Measurements from ENCODE around the gene NDUFB6. TPM values are rescaled to one million over a fixed set of nuclear protein-coding genes. Genes with fewer than 3 reads are reported as not detected.
"Not testable (repeated sequence)": the region's sequence is repeated elsewhere in the genome, so short reads cannot be mapped to it uniquely, and the experiment has no call there.

The NDUFB6 gene
- total RNA-seq, result 43.9 and 47.4 TPM in 2 replicates

DNA sequence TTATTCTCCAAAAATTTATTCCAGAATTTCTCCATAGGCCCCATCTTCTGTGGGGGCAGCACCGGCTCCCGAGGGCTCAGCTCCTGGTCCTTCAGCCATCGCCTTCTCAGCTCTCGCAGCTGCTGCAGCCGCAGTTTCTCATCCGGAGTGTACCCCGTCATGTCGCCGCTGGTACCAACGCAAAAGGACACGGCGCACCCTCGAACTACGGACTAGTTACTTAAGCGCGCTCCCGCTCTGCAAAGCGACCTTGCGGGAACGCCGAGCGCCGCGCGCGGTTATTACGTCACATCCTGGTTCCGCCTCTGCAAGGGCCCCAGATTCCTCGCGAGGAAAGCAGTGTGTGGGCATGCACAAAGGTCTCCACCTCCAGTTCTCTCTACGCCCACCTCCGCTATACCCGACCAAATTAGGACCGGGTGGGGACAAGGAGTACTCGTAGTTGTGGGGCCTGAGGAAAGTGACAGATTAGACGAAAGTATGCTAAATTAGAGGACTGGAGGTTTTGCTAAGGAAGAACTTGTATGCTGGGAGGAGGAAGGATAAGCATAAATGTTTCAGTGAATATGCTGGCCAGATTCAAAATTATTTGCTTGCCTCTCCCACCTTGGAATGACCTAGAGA is at the start of gene NDUFB6:
TSS of gene NDUFB6 (minus strand) at position 260 of the 624 bp plus-strand sequence. CDS start at position 161, 99 bp downstream.
- H3K4me3 Mint-ChIP-seq (ENCODE audit: low read depth), result peak within 1 kb of the TSS; percentile 97
- H3K9me3 Mint-ChIP-seq, result no peaks in the 10 kb centered on the region
- peak within 1 kb of the TSS; percentile 97 for H3K27ac Mint-ChIP-seq
- peak; percentile 92 for DNase-seq (ENCODE audit: low spot score)
- peaks cover 10% of the 10 kb centered on the region for H3K36me3 Mint-ChIP-seq (ENCODE audit: low read depth)
- intact Hi-C loops (cut with micrococcal nuclease), result loop anchor here (1.0 kb wide), 5 partner anchors 17 to 194 kb away; partner anchors contain the start of genes ACO1 and RIGI
- peaks cover 8% of the 10 kb centered on the region for H3K27me3 Mint-ChIP-seq (ENCODE audit: low read depth)
- peaks cover 23% of the 10 kb centered on the region for H3K4me1 Mint-ChIP-seq (ENCODE audit: low read depth)

DNA sequence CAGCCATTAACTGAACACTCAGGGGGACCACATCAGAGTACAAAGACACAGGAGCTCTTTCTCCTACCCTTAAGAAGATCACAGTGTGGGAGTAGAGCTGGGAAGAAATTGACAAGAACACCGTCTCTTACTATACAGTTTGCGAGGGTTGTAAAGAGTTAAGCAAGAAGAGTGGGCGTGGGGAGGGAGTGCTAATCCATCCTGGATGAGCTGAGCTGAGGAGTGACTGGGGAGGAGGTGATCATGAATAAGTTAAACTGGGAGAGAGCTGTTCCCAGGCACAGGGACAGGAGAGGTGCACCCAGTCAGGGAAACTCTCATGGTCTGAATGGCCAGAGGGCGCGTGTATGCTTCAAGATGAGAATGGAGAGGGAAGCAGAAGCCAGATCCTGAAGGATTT is 45.3 kb upstream of the NDUFB6 start:
- H3K27me3 Mint-ChIP-seq (ENCODE audit: low read depth), result peaks cover 7% of the 10 kb centered on the region
- intact Hi-C loops (cut with micrococcal nuclease), result no loop called here

DNA sequence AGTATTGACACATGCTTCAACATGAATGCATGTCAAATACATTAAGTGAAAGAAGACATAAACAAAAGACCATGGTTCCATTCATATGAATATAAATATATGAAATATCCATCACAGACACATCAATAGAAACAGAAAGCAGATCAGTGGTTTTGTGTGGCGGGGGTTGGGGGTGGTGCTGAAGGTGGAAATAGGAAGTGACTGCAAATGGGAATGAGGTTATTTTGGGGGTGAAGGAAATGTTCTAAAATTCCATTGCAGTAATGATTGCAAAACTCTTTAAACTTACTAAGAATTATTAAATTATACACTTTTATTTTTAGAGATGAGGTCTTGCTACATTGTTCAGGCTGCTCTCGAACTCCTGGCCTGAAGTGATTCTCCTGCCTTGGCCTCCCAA is 33.9 kb upstream of the NDUFB6 start:
- no peak for DNase-seq (ENCODE audit: low spot score)
- Mint-ChIP-seq H3K9me3 (no peaks in the 10 kb centered on the region), H3K36me3 (ENCODE audit: low read depth) (no peaks in the 10 kb centered on the region), H3K4me1 (ENCODE audit: low read depth) (peaks cover 3% of the 10 kb centered on the region), H3K27me3 (ENCODE audit: low read depth) (peaks cover 3% of the 10 kb centered on the region), H3K27ac (no peak overlapping the region), H3K4me3 (ENCODE audit: low read depth) (no peak overlapping the region)
- intact Hi-C loops (cut with micrococcal nuclease), result no loop called here

More for the DNA sequence above, 45.3 kb upstream of the NDUFB6 start:
- H3K36me3 Mint-ChIP-seq (ENCODE audit: low read depth), result no peaks in the 10 kb centered on the region
- no peaks in the 10 kb centered on the region for H3K4me1 Mint-ChIP-seq (ENCODE audit: low read depth)
- no peaks in the 10 kb centered on the region for H3K9me3 Mint-ChIP-seq
- H3K4me3 Mint-ChIP-seq (ENCODE audit: low read depth), result no peak overlapping the region
- no peak overlapping the region for H3K27ac Mint-ChIP-seq
- DNase-seq (ENCODE audit: low spot score), result no peak

DNA sequence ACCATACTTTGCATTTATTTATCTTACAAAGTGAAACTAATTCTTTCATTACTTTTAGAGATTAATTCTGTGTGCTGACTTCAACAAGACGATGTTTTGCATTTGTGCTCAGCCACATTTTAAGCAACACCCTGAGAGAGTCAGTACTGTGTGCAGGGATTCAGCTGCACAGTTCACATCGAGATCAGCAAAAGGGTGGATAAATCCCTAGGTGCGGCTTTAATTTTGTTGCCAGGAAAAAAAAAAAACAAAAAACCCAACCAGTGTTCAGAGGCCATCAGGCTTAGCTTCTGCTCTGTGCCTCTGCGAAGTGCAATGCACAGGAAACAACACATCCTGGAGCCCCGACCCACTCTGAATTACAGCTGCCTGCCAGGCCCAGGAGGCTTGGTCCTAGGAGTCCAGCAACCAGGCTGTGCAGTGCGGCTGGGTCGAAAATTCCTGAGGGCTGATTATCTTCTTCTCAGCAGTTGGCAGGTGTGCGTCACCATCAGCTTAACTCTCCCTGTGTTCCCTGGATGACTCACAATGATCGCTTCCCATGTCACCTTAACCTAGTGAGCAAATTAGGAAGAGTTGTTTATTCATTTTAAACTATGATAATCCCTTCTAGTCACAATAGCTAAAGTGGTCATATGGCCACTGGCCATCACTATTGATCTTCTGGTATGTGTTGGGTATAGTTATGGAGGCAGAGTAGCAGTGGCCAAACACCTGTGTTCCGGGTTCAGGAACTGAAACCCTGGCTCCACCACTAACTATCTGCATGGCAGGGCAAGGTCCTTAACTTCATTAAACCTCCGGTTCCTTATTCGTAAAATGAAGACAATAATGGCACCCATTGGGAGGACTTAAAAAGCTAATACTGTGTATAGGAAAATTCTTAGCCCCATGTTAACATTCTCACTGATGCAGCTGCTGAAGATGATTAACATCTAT is 31.2 kb upstream of the NDUFB6 start:
- Mint-ChIP-seq H3K4me3 (ENCODE audit: low read depth) (no peak overlapping the region), H3K36me3 (ENCODE audit: low read depth) (no peaks in the 10 kb centered on the region), H3K9me3 (no peaks in the 10 kb centered on the region), H3K27me3 (ENCODE audit: low read depth) (peaks cover 12% of the 10 kb centered on the region), H3K27ac (no peak overlapping the region), H3K4me1 (ENCODE audit: low read depth) (peaks cover 3% of the 10 kb centered on the region)
- no peak for DNase-seq (ENCODE audit: low spot score)
- intact Hi-C loops (cut with micrococcal nuclease), result no loop called here

DNA sequence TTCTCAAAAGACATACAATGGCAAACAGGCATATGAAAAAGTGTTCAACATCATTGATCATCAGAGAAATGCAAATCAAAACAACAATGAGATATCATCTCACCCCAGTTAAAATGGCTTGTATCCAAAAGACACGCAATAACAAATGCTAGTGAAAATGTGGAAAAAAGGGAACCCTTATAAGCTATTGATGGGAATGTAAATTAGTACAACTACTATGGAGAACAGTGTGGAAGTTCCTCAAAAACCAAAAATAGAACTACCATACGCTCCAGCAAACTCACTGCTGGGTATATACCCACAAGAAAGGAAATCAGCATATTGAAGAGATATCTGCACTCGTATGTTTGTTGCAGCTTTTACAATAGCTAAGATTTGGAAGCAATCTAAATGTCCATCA is 26.1 kb upstream of the NDUFB6 start:
- H3K4me3 Mint-ChIP-seq (ENCODE audit: low read depth); H3K4me1 Mint-ChIP-seq (ENCODE audit: low read depth); DNase-seq (ENCODE audit: low spot score); H3K36me3 Mint-ChIP-seq (ENCODE audit: low read depth); H3K9me3 Mint-ChIP-seq; H3K27ac Mint-ChIP-seq; intact Hi-C loops (cut with micrococcal nuclease): not testable (repeated sequence)
- peaks cover 17% of the 10 kb centered on the region for H3K27me3 Mint-ChIP-seq (ENCODE audit: low read depth)

DNA sequence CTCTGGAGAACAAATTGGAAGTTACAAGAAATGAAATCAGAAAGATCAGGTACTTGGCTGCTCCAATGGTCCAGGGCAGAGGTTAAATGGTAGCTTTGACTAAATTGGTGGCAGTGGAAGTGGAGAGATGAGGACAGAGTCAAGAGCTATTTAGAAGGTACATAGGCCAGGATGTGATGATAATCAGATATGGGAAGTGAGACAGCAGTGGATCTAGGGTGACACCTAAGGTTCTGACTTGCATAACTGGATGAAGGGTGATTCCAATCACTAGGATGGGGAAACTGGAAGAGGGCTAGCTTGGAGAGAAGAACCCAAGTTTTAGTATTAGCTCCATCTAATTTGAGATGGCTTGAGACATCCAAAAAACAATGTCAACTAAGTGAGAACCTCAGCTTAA is 24.0 kb upstream of the NDUFB6 start:
- H3K36me3 Mint-ChIP-seq (ENCODE audit: low read depth), result no peaks in the 10 kb centered on the region
- intact Hi-C loops (cut with micrococcal nuclease), result no loop called here
- no peak for DNase-seq (ENCODE audit: low spot score)
- no peaks in the 10 kb centered on the region for H3K9me3 Mint-ChIP-seq
- peaks cover 6% of the 10 kb centered on the region for H3K4me1 Mint-ChIP-seq (ENCODE audit: low read depth)
- H3K4me3 Mint-ChIP-seq (ENCODE audit: low read depth), result no peak overlapping the region
- peaks cover 19% of the 10 kb centered on the region for H3K27me3 Mint-ChIP-seq (ENCODE audit: low read depth)
- no peak overlapping the region for H3K27ac Mint-ChIP-seq

DNA sequence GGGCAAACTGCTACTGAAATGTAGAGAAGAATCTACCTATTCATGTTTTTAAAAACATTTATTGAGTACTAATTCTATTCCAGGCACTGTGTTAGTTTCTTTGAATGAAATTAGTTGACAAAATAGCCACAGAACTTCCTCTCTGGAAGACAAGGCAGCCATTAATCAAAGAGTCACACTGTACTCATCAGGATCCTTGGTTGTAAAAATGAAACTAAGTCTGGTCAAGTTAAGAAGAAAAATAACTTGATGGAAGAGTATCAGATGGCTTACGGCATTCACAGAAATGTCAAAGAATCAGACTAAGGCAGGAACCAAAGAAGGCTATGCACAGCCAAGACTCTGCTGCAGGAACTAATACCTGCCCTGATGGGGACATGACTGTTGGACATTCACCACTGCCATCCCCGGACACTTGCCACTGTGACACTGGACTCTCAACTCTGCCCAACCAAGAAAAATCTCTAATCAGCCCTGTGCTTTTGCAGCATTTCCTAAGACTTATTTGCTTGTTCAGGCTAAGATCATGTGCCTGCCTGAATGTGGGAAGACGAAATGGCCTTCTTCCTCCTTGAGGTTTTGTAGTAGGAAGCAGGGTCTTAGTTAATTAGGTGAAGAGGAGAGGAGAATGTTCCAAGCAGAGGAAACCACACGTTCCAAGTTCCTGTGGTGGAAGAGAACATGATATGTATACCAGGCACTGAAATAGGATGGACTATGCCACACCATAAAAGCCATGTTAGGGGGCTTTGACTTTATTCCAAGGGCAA is 23.3 kb upstream of the NDUFB6 start:
- Mint-ChIP-seq H3K36me3 (ENCODE audit: low read depth) (no peaks in the 10 kb centered on the region), H3K4me3 (ENCODE audit: low read depth) (no peak overlapping the region), H3K27me3 (ENCODE audit: low read depth) (peaks cover 17% of the 10 kb centered on the region), H3K9me3 (no peaks in the 10 kb centered on the region), H3K27ac (no peak overlapping the region), H3K4me1 (ENCODE audit: low read depth) (peaks cover 6% of the 10 kb centered on the region)
- intact Hi-C loops (cut with micrococcal nuclease), result no loop called here
- DNase-seq (ENCODE audit: low spot score), result no peak

DNA sequence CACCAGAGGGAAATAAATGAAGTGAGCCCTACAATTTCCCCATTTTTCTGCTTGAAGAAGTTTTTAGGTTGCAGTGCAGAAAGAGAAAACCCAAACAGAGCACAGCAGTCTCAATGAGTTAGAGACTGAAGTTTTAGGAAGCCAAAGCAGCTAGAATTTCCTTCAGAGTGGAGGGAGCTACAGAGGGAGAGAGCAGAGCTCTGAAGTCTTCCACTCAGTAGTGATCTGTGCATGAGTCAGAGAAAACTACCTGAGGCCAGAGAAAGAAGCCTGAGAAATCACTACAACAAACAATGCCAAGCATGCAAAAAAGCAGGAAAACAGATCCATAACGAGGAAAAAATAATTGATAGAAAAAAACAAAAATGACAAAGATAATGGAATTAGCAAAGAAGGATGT is 17.9 kb upstream of the NDUFB6 start:
- Mint-ChIP-seq H3K36me3 (ENCODE audit: low read depth) (no peaks in the 10 kb centered on the region), H3K9me3 (no peaks in the 10 kb centered on the region)
- no peak for DNase-seq (ENCODE audit: low spot score)

DNA sequence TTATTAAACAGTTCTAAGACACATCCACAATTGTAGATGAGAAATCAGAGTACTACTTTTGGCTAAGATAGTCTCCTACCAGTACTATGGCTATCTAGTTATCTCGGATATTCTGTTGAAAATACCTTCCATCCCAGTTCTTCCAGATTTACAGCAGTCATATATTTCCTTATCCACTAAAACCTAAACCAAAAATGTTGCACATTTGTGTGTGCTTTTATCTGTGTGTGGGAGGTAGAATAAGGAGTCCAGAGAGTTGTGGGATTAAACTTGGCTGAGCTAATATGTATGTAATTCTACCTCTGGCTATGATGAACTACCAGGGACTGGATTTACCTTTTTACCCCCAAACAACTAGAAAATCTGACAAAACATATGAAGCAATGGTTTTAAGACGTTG is 17.5 kb upstream of the NDUFB6 start:
- no peak overlapping the region for H3K27ac Mint-ChIP-seq
- intact Hi-C loops (cut with micrococcal nuclease), result no loop called here

More for the DNA sequence above, 17.9 kb upstream of the NDUFB6 start:
- intact Hi-C loops (cut with micrococcal nuclease), result no loop called here
- Mint-ChIP-seq H3K4me1 (ENCODE audit: low read depth) (peaks cover 4% of the 10 kb centered on the region), H3K27ac (no peak overlapping the region), H3K27me3 (ENCODE audit: low read depth) (peaks cover 9% of the 10 kb centered on the region), H3K4me3 (ENCODE audit: low read depth) (no peak overlapping the region)

DNA sequence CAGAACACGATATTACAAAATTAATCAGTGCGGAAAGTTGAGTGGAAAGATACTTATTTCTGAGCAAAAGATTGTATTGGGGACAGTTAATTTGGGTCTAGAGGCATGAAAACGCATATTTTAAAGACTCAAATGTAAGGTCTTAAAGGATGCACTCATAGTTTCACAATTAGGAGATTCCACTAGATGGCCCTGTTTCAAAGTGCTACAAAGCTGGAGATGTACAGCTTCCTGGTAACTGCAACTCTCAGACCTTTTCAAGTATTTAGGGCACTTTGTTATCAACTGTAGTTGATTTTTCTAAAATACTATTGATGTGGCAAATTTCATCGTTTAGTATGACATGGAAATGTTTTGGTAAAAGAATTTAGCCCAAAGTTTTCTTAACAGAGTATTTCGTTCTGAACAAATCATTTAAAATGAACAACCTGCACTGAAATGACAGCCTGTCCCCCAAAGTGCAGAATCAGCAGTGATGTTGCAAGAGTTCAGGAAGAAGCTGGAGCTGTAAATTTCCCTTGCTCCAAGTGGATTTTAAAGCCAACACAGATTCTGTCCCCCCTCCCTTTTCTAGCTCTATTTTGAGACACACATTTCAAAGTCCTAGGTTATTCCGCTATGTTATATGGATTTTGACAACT is 16.2 kb upstream of the NDUFB6 start:
- Mint-ChIP-seq H3K4me1 (ENCODE audit: low read depth) (peaks cover 2% of the 10 kb centered on the region), H3K36me3 (ENCODE audit: low read depth) (no peaks in the 10 kb centered on the region), H3K9me3 (no peaks in the 10 kb centered on the region), H3K4me3 (ENCODE audit: low read depth) (no peak overlapping the region), H3K27ac (no peak overlapping the region), H3K27me3 (ENCODE audit: low read depth) (peaks cover 17% of the 10 kb centered on the region)
- intact Hi-C loops (cut with micrococcal nuclease), result loop anchor here (2.0 kb wide), 1 partner anchor 380 kb away; no protein-coding TSS in a partner anchor
- DNase-seq (ENCODE audit: low spot score), result no peak

More for the DNA sequence above, 17.5 kb upstream of the NDUFB6 start:
- peaks cover 12% of the 10 kb centered on the region for H3K27me3 Mint-ChIP-seq (ENCODE audit: low read depth)
- no peak overlapping the region for H3K4me3 Mint-ChIP-seq (ENCODE audit: low read depth)
- no peaks in the 10 kb centered on the region for H3K36me3 Mint-ChIP-seq (ENCODE audit: low read depth)
- H3K9me3 Mint-ChIP-seq, result no peaks in the 10 kb centered on the region
- H3K4me1 Mint-ChIP-seq (ENCODE audit: low read depth), result peaks cover 2% of the 10 kb centered on the region
- no peak for DNase-seq (ENCODE audit: low spot score)

DNA sequence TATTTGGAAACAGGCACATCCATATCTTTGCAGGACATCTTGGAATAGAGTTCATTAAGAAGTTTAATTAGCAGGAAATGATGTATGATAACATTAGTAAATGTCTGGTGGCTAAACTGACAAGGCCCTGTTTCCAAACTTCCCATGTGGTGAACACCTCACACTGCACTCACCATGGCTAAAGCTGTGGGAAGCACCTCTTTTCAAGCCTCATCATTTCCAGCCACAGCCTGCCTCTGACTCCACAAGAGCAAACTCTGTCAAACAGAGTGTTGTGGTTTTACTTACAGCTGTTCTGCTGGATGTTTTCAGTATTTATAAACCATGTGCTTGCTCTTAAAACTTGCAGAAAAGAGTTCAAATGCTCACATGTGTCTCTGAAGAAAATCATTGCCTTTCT is 14.9 kb upstream of the NDUFB6 start:
- intact Hi-C loops (cut with micrococcal nuclease), result loop anchor here (2.0 kb wide), 1 partner anchor 381 kb away; no protein-coding TSS in a partner anchor
- Mint-ChIP-seq H3K4me1 (ENCODE audit: low read depth) (peaks cover 2% of the 10 kb centered on the region), H3K4me3 (ENCODE audit: low read depth) (no peak overlapping the region), H3K27me3 (ENCODE audit: low read depth) (peaks cover 17% of the 10 kb centered on the region), H3K36me3 (ENCODE audit: low read depth) (no peaks in the 10 kb centered on the region), H3K9me3 (no peaks in the 10 kb centered on the region), H3K27ac (no peak overlapping the region)
- no peak for DNase-seq (ENCODE audit: low spot score)

DNA sequence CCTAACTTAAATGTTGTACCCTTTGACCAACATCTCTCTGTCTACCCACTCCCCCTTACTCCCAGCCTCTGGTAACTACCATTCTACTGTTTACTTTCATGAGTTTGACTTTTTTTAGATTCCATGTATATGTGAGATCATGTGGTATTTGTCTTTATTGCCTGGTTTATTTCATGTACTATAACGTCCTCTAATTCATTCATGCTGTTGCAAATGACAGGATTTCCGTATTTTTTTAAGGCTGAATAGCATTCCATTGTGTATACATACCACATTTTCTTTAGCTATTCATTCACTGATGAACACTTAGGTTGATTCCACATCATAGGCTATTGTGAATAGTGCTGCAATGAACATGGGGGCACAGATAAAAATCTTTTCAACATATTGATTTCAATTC is 11.8 kb upstream of the NDUFB6 start:
- intact Hi-C loops (cut with micrococcal nuclease), result loop anchor here (5.0 kb wide), 1 partner anchor 42 kb away; no protein-coding TSS in a partner anchor
- Mint-ChIP-seq H3K36me3 (ENCODE audit: low read depth) (no peaks in the 10 kb centered on the region), H3K4me1 (ENCODE audit: low read depth) (peaks cover 7% of the 10 kb centered on the region)

More for the DNA sequence above, 11.8 kb upstream of the NDUFB6 start:
- Mint-ChIP-seq H3K27me3 (ENCODE audit: low read depth) (peaks cover 25% of the 10 kb centered on the region), H3K27ac (no peak overlapping the region), H3K9me3 (no peaks in the 10 kb centered on the region), H3K4me3 (ENCODE audit: low read depth) (no peak overlapping the region)
- DNase-seq (ENCODE audit: low spot score), result no peak
